Liver (tissue), 9 donors: ENCODE data around the gene PTPRN2. TPM values are rescaled to one million over a fixed set of nuclear protein-coding genes. Genes with fewer than 3 reads are reported as not detected.

Experiments
- DNase-seq: peaks from one replicate; pipeline ENCODE4 v3.0.0-alpha.2; 2017; ENCODE audit warnings: low spot score
- H3K27ac ChIP-seq, 2 donors: one replicate each; pipeline ENCODE4 v1.7.0; 2013; ENCODE audit warnings: inconsistent platforms in 2 of 2, low read length in 2 of 2, control low read depth in 1 of 2, low read depth in 1 of 2, mild to moderate bottlenecking in 1 of 2
- H3K27me3 ChIP-seq, 4 donors: one replicate each; pipeline versions ENCODE4 v1.6.1 to v1.7.0; 2013; ENCODE audit warnings: low read length in 3 of 4, inconsistent platforms in 1 of 4, mild to moderate bottlenecking in 1 of 4, moderate library complexity in 1 of 4; ENCODE audit not compliant: control insufficient read depth in 4 of 4, insufficient read depth in 4 of 4
- H3K36me3 ChIP-seq, 4 donors: one replicate each; pipeline versions ENCODE4 v1.6.1 to v1.7.0; 2013; ENCODE audit warnings: low read length in 3 of 4, mild to moderate bottlenecking in 3 of 4, low read depth in 1 of 4, moderate library complexity in 1 of 4; ENCODE audit not compliant: control insufficient read depth in 4 of 4, insufficient read depth in 3 of 4
- H3K4me1 ChIP-seq, 4 donors: one replicate each; pipeline versions ENCODE4 v1.6.1 to v1.7.0; 2013; ENCODE audit warnings: low read length in 3 of 4, mild to moderate bottlenecking in 3 of 4, moderate library complexity in 1 of 4; ENCODE audit not compliant: control insufficient read depth in 4 of 4, insufficient read depth in 4 of 4
- H3K4me3 ChIP-seq, 3 donors: one replicate each; pipeline versions ENCODE4 v1.6.1 to v1.7.0; 2013; ENCODE audit warnings: low read length in 3 of 3, control low read depth in 1 of 3, low read depth in 1 of 3, mild to moderate bottlenecking in 1 of 3
- H3K9ac ChIP-seq, 2 donors: one replicate each; pipeline ENCODE4 v1.7.0; 2013; ENCODE audit warnings: low read length in 2 of 2, mild to moderate bottlenecking in 2 of 2, moderate library complexity in 2 of 2, control low read depth in 1 of 2, low read depth in 1 of 2
- H3K9me3 ChIP-seq, 4 donors: one replicate each; pipeline versions ENCODE4 v1.6.1 to v1.7.0; 2013; ENCODE audit warnings: low read length in 3 of 4; ENCODE audit not compliant: control insufficient read depth in 4 of 4
- ATF3 ChIP-seq: IDR thresholded peaks from 2 replicates; pipeline ENCODE4 v1.6.1; 2016; ENCODE audit warnings: antibody characterized with exemption
- EGR1 ChIP-seq, 2 donors: IDR thresholded peaks; 2 replicates each; pipeline ENCODE4 v1.6.1; 2016 to 2018; ENCODE audit warnings: antibody characterized with exemption in 2 of 2, low read depth in 2 of 2
- FOXA1 ChIP-seq: IDR thresholded peaks from 2 replicates; pipeline ENCODE4 v1.6.1; 2016; ENCODE audit warnings: antibody characterized with exemption
- FOXA2 ChIP-seq: IDR thresholded peaks from 2 replicates; pipeline ENCODE4 v1.6.1; 2016; ENCODE audit warnings: antibody characterized with exemption
- GABPA ChIP-seq, 2 donors: IDR thresholded peaks in 1 of 2; conservative IDR thresholded peaks in 1 of 2; 2 replicates each; pipeline ENCODE4 v1.6.1; 2016; ENCODE audit warnings: antibody characterized with exemption in 2 of 2, mild to moderate bottlenecking in 1 of 2, moderate library complexity in 1 of 2
- HNF4A ChIP-seq, 2 donors: conservative IDR thresholded peaks; 2 replicates each; pipeline ENCODE4 v1.6.1; 2016; ENCODE audit warnings: antibody characterized with exemption in 2 of 2, mild to moderate bottlenecking in 2 of 2
- HNF4G ChIP-seq: IDR thresholded peaks from 2 replicates; pipeline ENCODE4 v1.6.1; 2016; ENCODE audit warnings: antibody characterized with exemption
- JUND ChIP-seq, 2 donors: IDR thresholded peaks; 2 replicates each; pipeline ENCODE4 v1.6.1; 2016; ENCODE audit warnings: antibody characterized with exemption in 2 of 2
- MAX ChIP-seq: IDR thresholded peaks from 2 replicates; pipeline ENCODE4 v1.6.1; 2016; ENCODE audit warnings: antibody characterized with exemption
- NR2F2 ChIP-seq: IDR thresholded peaks from 2 replicates; pipeline ENCODE4 v1.6.1; 2016; ENCODE audit warnings: antibody characterized with exemption
- RAD21 ChIP-seq, 2 donors: IDR thresholded peaks; 2 replicates each; pipeline ENCODE4 v1.6.1; 2016; ENCODE audit warnings: antibody characterized with exemption in 2 of 2, mild to moderate bottlenecking in 2 of 2
- REST ChIP-seq: IDR thresholded peaks from 2 replicates; pipeline ENCODE4 v1.6.1; 2016; ENCODE audit warnings: antibody characterized with exemption, mild to moderate bottlenecking
- RXRA ChIP-seq, 2 donors: IDR thresholded peaks; 2 replicates each; pipeline ENCODE4 v1.6.1; 2017 to 2018; ENCODE audit warnings: antibody characterized with exemption in 2 of 2, mild to moderate bottlenecking in 1 of 2
- SP1 ChIP-seq: IDR thresholded peaks from 2 replicates; pipeline ENCODE4 v1.6.1; 2018; ENCODE audit warnings: antibody characterized with exemption, mild to moderate bottlenecking
- TAF1 ChIP-seq: conservative IDR thresholded peaks from 2 replicates; pipeline ENCODE4 v1.6.1; 2016; ENCODE audit warnings: antibody characterized with exemption, mild to moderate bottlenecking
- YY1 ChIP-seq: IDR thresholded peaks from 2 replicates; pipeline ENCODE4 v1.6.1; 2016; ENCODE audit warnings: antibody characterized with exemption, mild to moderate bottlenecking
- WGBS: extraction: QIAGEN DNeasy Blood & Tissue Kit; methylation state at CpG from one replicate; pipeline ENCODE4 v1.1.7; 2013; 5-methylcytosine and 5-hydroxymethylcytosine counted together
- polyA plus RNA-seq, 2 donors: library from polyadenylated mRNA; stranded (reverse) in 1 of 2; unstranded in 1 of 2; fragments of 200-250 nt in 1 of 2; fragments of >200 nt in 1 of 2; fragmentation: Nextera tagmentation in 1 of 2; extraction: Ambion mirVana in 1 of 2; gene quantifications; one replicate each; pipeline versions ENCODE4 v1.2.1 to v1.2.3, GENCODE V29; 2013 to 2015
- total RNA-seq, 2 donors: library from RNA; depleted of rRNA; stranded (reverse); fragments of >200 nt; gene quantifications; one replicate each; pipeline ENCODE4 v1.2.3, GENCODE V29; 2014
- TF ChIP-seq, protein P1 (sequence below): fragments of 150-350 bp; IDR thresholded peaks from 2 replicates; pipeline ENCODE4 v1.5.1; 2017; ENCODE audit warnings: improper control_type of control experiment, low read depth, low read length; ENCODE audit not compliant: missing input control
- donor health status: healthy.
- donor health status: healthy.
- donor health status: healthy.
- donor health status: healthy.
- donor health status: healthy.

The PTPRN2 gene
- total and polyA plus RNA-seq, 4 donors, result 0.75 to 1.9 (median 1.1) TPM

DNA sequence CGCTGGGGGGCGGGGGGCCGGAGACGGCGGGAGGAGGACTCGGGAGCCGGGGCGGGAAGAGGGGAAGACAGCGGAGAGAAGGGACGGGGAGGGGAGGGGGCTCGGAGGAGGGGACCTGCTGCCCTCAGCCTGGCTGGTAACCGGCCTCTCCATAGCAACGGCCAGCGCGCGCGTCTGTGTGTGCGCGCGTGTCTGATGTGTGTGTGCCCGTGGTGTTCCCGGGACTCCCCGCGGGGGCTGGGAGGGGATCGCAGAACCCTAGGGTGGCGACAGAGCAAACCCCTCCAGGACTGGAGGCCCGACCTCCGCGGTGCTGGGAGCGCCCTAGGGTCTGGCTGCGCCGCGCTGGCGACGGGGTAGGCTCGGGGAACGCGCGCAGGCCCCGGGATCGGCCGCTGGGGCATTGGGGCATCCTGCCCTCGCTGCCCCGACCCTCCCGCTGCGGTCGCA is 894.5 kb downstream of the PTPRN2 start (continued):
- TF ChIP-seq GABPA (IDR thresholded peaks at IDR 0.05 in 1 of 2, conservative IDR thresholded peaks at IDR 0.05 in 1 of 2), result no peak
- TF ChIP-seq HNF4A (conservative IDR thresholded peaks at IDR 0.05), result no peak
- TF ChIP-seq MAX, result no peak

GRCh38 chr7:157692460-157693011 is 895.1 kb downstream of the PTPRN2 start:
- Histone ChIP-seq H3K4me1 (peaks cover 4 to 22% (median 10%) of the 10 kb centered on the region in 4 donors), H3K36me3 (no peaks in the 10 kb centered on the region), H3K27ac (no peak overlapping the region), H3K9me3 (no peaks in the 10 kb centered on the region), H3K9ac (no peak overlapping the region), H3K4me3 (no peak overlapping the region), H3K27me3 (peaks cover 0 to 31% (median 8%) of the 10 kb centered on the region in 4 donors)
- 9% methylated on average over 44 of the region's 44 CpGs for WGBS
- TF ChIP-seq JUND (IDR thresholded peaks at IDR 0.05), result no peak
- no peak for TF ChIP-seq HNF4G
- no peak for TF ChIP-seq RXRA (IDR thresholded peaks at IDR 0.05)
- no peak for TF ChIP-seq GABPA (IDR thresholded peaks at IDR 0.05 in 1 of 2, conservative IDR thresholded peaks at IDR 0.05 in 1 of 2)
- no peak for TF ChIP-seq FOXA1
- no peak for TF ChIP-seq EGR1 (IDR thresholded peaks at IDR 0.05; ENCODE audit: low read depth in 2 of 2)
- TF ChIP-seq ATF3, result no peak
- TF ChIP-seq SP1, result no peak
- TF ChIP-seq, protein P1, sequence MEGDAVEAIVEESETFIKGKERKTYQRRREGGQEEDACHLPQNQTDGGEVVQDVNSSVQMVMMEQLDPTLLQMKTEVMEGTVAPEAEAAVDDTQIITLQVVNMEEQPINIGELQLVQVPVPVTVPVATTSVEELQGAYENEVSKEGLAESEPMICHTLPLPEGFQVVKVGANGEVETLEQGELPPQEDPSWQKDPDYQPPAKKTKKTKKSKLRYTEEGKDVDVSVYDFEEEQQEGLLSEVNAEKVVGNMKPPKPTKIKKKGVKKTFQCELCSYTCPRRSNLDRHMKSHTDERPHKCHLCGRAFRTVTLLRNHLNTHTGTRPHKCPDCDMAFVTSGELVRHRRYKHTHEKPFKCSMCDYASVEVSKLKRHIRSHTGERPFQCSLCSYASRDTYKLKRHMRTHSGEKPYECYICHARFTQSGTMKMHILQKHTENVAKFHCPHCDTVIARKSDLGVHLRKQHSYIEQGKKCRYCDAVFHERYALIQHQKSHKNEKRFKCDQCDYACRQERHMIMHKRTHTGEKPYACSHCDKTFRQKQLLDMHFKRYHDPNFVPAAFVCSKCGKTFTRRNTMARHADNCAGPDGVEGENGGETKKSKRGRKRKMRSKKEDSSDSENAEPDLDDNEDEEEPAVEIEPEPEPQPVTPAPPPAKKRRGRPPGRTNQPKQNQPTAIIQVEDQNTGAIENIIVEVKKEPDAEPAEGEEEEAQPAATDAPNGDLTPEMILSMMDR, result no peak
- no peak for TF ChIP-seq FOXA2
- no peak for TF ChIP-seq YY1
- TF ChIP-seq TAF1, result no peak
- TF ChIP-seq NR2F2, result no peak
- no peak for TF ChIP-seq REST
- no peak for TF ChIP-seq RAD21 (IDR thresholded peaks at IDR 0.05)
- DNase-seq, result no peak
